HepG2 (cell line): ENCODE measurements around the gene RAB5B. TPM values are rescaled to one million over a fixed set of nuclear protein-coding genes. Genes with fewer than 3 reads are reported as not detected.
A peak's percentile ranks its signal among the peaks of the same experiment; 100 is the strongest.

Experiments
- AKNA ChIP-seq: sonication (generic); formaldehyde crosslinking; IDR thresholded peaks from 2 replicates; pipeline ENCODE4 v1.4.0; 2020; ENCODE audit warnings: missing genetic modification reagents, borderline replicate concordance
- CENPBD1 ChIP-seq: sonication (generic); formaldehyde crosslinking; IDR thresholded peaks from 2 replicates; pipeline ENCODE4 v1.8.0; 2022; ENCODE audit warnings: missing genetic modification reagents, low read depth, mild to moderate bottlenecking, borderline replicate concordance
- CREB1 ChIP-seq, 2 experiments: fragments of 450-650 bp in 1 of 2; IDR thresholded peaks; 2 replicates each; pipeline ENCODE4 v1.6.1; 2016 to 2017; ENCODE audit warnings: control low read depth in 1 of 2, mild to moderate bottlenecking in 1 of 2, missing compliant biosample characterization in 1 of 2, missing genetic modification characterization in 1 of 2
- GABPA ChIP-seq, 2 experiments: IDR thresholded peaks; 2 replicates each; pipeline ENCODE4 v1.6.1; 2011 to 2016; ENCODE audit warnings: low read depth in 2 of 2, low read length in 1 of 2, missing biosample characterization in 1 of 2, missing genetic modification characterization in 1 of 2
- GATAD1 ChIP-seq: IDR thresholded peaks from 2 replicates; pipeline ENCODE4 v1.6.1; 2016; ENCODE audit warnings: missing genetic modification reagents, missing compliant biosample characterization
- HMG20B ChIP-seq: conservative IDR thresholded peaks from 2 replicates; pipeline ENCODE4 v1.6.1; 2016; ENCODE audit warnings: missing genetic modification reagents, missing compliant biosample characterization
- HNRNPK ChIP-seq: fragments of 200-400 bp; formaldehyde crosslinking; IDR thresholded peaks from 2 replicates; pipeline ENCODE4 v1.6.1; 2018; ENCODE audit warnings: low read length, low read depth, moderate library complexity, mild to moderate bottlenecking; ENCODE audit not compliant: poor library complexity, severe bottlenecking
- KDM1A ChIP-seq: IDR thresholded peaks from 2 replicates; pipeline ENCODE4 v1.6.1; 2016; ENCODE audit warnings: missing compliant biosample characterization
- MED13 ChIP-seq: sonication (generic); formaldehyde crosslinking; IDR thresholded peaks from 2 replicates; pipeline ENCODE4 v1.5.0; 2020; ENCODE audit warnings: missing genetic modification reagents
- NR2F2 ChIP-seq: IDR thresholded peaks from 2 replicates; pipeline ENCODE4 v1.6.1; 2012; ENCODE audit warnings: low read depth, inconsistent platforms, borderline replicate concordance
- NR2F6 ChIP-seq, 2 experiments: IDR thresholded peaks; 2 replicates each; pipeline ENCODE4 v1.6.1; 2016; ENCODE audit warnings: antibody characterized with exemption in 1 of 2, mild to moderate bottlenecking in 1 of 2
- REXO4 ChIP-seq: sonication (generic); formaldehyde crosslinking; IDR thresholded peaks from 2 replicates; pipeline ENCODE4 v1.8.0; 2022; ENCODE audit warnings: missing genetic modification reagents, mild to moderate bottlenecking, borderline replicate concordance
- SNAPC2 ChIP-seq: sonication (generic); formaldehyde crosslinking; IDR thresholded peaks from 2 replicates; pipeline ENCODE4 v1.8.1; 2022; ENCODE audit warnings: mild to moderate bottlenecking, missing genetic modification reagents
- SOX6 ChIP-seq, 2 experiments: fragments of 450-650 bp in 1 of 2; sonication (generic) in 1 of 2; formaldehyde crosslinking in 1 of 2; IDR thresholded peaks; 2 replicates each; pipeline versions ENCODE4 v1.4.0 to v1.6.1; 2017 to 2020; ENCODE audit warnings: antibody characterized with exemption in 1 of 2, mild to moderate bottlenecking in 1 of 2, missing genetic modification reagents in 1 of 2
- SP140L ChIP-seq: sonication (generic); formaldehyde crosslinking; IDR thresholded peaks from 2 replicates; pipeline ENCODE4 v1.4.0; 2020; ENCODE audit warnings: missing genetic modification reagents, borderline replicate concordance
- TFDP2 ChIP-seq: sonication (generic); formaldehyde crosslinking; IDR thresholded peaks from 2 replicates; pipeline ENCODE4 v1.4.0; 2020; ENCODE audit warnings: missing genetic modification reagents
- ZC3H4 ChIP-seq: sonication (generic); formaldehyde crosslinking; IDR thresholded peaks from 2 replicates; pipeline ENCODE4 v1.4.0; 2020; ENCODE audit warnings: missing genetic modification reagents, borderline replicate concordance
- ZMAT3 ChIP-seq: sonication (generic); formaldehyde crosslinking; conservative IDR thresholded peaks from 2 replicates; pipeline ENCODE4 v1.7.0; 2021; ENCODE audit warnings: missing genetic modification reagents
- ZNF12 ChIP-seq: sonication (generic); formaldehyde crosslinking; IDR thresholded peaks from 2 replicates; pipeline ENCODE4 v1.5.0; 2020; ENCODE audit warnings: missing genetic modification reagents
- ZNF317 ChIP-seq: sonication (generic); formaldehyde crosslinking; IDR thresholded peaks from 2 replicates; pipeline ENCODE4 v1.5.0; 2020; ENCODE audit warnings: mild to moderate bottlenecking, missing genetic modification reagents
- ZNF557 ChIP-seq: sonication (generic); formaldehyde crosslinking; IDR thresholded peaks from 2 replicates; pipeline ENCODE4 v1.4.0; 2020; ENCODE audit warnings: missing genetic modification reagents
- ZSCAN9 ChIP-seq: IDR thresholded peaks from 2 replicates; pipeline ENCODE4 v1.6.1; 2016; ENCODE audit warnings: borderline replicate concordance
- polyA plus RNA-seq, 8 experiments: library from polyadenylated mRNA; depleted of rRNA in 3 of 8; stranded (reverse) in 7 of 8; unstranded in 1 of 8; fragments of >200 nt; fragmentation: Illumina TruSeq in 4 of 8; extraction: Trizol in 4 of 8; gene quantifications; 2 replicates each; pipeline versions ENCODE4 v1.2.1 to v1.2.3, GENCODE V29; 2011 to 2016; ENCODE audit warnings: low read depth in 4 of 8, missing spikeins in 1 of 8, mixed read lengths in 1 of 8; ENCODE audit not compliant: insufficient read depth in 1 of 8
- total RNA-seq, 5 experiments: library from RNA; depleted of rRNA; stranded (reverse); fragments of >200 nt; fragmentation: Illumina TruSeq; extraction: Trizol; gene quantifications; 2 replicates each; pipeline ENCODE4 v1.2.3, GENCODE V29; 2016; ENCODE audit warnings: low read depth in 1 of 5

RAB5B gene
- total and polyA plus RNA-seq, 2 of the 13 experiments (the other 11 are each of a cell fraction or from before 2014, with no cell fraction given): 26.0 to 68.3 TPM

GRCh38 chr12:56010111-56010570, 36.3 kb downstream of the RAB5B start (continued):
- TF ChIP-seq AKNA (no peak), ZNF317 (CRISPR knock-in tag) (no peak), ZMAT3 (CRISPR knock-in tag) (no peak), ZSCAN9 (CRISPR knock-in tag) (no peak), TFDP2 (CRISPR knock-in tag) (no peak), NR2F6 (IDR thresholded peaks at IDR 0.05) (peak; percentile 90), NR2F6 (CRISPR knock-in tag; IDR thresholded peaks at IDR 0.05) (peak; percentile 92), ZC3H4 (CRISPR knock-in tag) (no peak), HNRNPK (no peak), KDM1A (peak; percentile 32; the same call in 1 of the 2 replicates), NR2F2 (peak; percentile 83), SNAPC2 (no peak), REXO4 (CRISPR knock-in tag) (no peak), CREB1 (IDR thresholded peaks at IDR 0.05) (no peak), CREB1 (CRISPR knock-in tag; IDR thresholded peaks at IDR 0.05) (peak; percentile 41; the same call in 1 of the 2 replicates), GABPA (IDR thresholded peaks at IDR 0.05; ENCODE audit: low read depth, low read length) (no peak), GABPA (CRISPR knock-in tag; IDR thresholded peaks at IDR 0.05; ENCODE audit: low read depth) (peak; percentile 21; the same call in 1 of the 2 replicates), HMG20B (CRISPR knock-in tag) (peak; percentile 74; the same call in 1 of the 2 replicates), SP140L (no peak), ZNF557 (CRISPR knock-in tag) (no peak), SOX6 (IDR thresholded peaks at IDR 0.05) (no peak), SOX6 (CRISPR knock-in tag; IDR thresholded peaks at IDR 0.05) (peak; percentile 96), CENPBD1 (CRISPR knock-in tag) (no peak), GATAD1 (CRISPR knock-in tag) (0 out of 2 replicates have a peak, but pooled peaks have one; percentile 33), MED13 (CRISPR knock-in tag) (no peak), ZNF12 (CRISPR knock-in tag) (peak; percentile 25; the same call in 1 of the 2 replicates)
